HG02642 (cell line): ENCODE measurements around the gene TREM2.

Experiments used
- ATAC-seq: cut with Tn5 transposase; IDR thresholded peaks from one replicate; pipeline ENCODE4 v1.9.1; 2021; ENCODE audit warnings: mild to moderate bottlenecking; ENCODE audit not compliant: unreplicated experiment, poor library complexity

The TREM2 gene

DNA sequence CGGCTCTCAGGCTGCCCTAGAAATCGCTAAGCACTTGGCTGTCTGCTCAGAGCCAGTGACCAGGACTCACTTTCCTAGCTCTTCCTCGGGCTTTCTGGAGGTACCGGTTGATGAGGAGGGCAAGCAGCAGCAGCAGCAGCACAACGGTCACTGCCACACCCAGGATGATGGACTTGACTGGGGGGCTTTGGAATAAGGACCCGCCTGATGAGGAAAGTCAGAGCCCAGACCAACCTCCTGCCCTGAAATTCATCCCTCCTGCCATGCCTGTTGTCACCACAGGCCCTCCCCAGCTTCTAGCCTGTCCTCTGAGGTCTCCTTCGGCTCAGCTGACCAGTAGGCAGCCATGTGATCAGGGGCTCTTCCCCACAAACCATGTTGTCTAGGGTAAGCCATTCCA lies 21.8 kb upstream of the TREM2 start:
- no peak for ATAC-seq

DNA sequence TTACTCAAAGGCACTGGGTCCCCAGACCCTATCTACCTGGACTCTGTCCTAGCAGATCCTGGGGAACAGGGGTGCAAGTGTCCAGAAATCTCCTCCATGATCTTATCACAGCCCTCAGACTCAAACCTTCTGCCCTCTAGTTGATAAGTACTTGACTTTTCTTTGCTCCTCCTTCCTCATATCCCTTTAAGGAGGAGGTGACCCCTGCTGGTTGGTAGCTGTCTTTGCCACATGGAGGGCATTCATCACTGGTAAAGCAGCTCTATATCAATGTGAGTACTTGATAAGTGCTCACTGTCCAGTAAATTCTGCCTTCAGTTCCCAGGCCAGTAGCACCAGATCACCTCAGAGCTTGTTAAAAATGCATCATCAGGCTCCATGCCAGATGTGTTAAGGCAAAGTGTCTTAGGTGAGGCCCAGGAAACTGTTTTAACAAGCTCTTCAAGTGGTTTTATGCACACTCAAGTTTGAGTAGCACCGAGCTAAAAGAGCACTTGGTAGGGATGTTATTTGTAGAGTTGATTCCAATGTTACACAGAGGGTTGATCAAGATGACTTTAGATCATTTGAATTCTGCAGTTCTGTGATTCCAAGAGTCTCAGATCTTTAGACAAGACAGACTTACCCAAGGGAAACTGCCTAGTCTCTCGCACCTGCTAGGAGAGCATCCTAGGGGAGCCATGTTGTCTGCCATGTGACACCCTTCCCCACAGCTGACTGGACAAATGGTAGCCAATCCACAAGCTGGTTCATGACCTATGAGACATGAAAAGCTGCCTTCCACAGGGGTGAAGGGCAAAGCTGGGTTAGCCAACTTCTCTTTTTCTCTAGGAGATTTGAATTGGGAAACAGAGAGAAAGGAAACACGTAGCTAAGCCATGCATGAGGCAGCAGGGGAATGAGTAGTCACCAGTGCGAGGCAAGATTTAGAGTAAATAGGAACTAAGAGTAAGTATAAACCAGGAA lies 19.4 kb upstream of the TREM2 start:
- no peak for ATAC-seq

DNA sequence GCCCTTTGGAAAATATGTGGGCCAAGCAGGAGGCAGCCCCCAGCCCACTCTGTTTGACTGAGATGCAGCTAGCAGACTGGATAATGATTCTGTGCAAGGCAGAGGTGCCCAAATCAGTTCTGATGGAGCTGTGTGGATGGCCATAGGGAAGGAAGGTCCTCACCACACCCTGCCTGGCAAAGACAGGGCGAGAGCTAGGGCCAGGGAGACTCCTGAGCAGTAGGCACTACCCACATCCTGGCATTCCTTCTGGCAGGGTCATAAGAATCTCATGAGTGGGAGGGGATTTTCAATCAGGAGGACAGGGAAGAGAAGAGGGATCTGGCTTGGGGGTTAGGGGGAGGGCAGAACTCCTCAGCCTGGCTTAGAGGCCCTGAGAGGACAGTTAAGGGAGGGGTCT lies 18.6 kb upstream of the TREM2 start:
- ATAC-seq: no peak

DNA sequence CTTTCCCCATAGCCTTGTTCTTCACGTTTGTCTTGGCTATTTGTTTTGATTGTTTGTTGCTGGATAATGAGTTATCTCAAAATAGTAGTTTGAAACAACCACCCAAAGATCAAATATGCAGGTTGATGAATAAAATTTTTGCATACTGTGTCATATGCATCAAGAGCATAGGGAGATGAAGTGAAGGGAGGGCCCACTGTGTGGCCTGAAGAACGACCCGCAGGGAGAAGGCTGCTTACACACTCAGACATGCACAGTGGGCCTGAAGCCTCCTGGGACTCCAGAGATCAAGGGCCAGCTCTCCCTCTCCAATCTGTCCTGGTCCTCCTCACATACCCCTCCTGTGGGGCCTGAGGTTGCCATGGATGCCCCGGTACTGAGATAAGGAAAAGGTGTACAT lies 16.2 kb upstream of the TREM2 start:
- ATAC-seq: no peak

DNA sequence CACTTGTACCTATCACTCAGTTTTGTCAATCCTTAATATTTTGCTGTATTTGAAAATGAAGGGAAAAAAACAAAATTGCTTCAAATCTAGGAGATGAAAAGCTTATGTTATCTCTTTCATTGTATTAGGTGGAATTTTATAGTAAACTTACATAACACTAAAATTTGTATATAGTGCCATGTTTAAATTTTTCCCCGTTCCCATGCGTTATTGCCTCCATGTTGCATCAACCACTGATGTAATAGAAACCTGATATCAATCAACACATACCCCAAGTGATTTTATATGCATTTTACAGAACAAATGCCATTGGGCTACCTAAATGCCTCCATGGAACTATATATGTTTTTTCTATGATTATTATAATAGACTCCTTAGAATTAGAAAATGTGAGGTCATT lies 14.8 kb upstream of the TREM2 start:
- ATAC-seq: no peak

DNA sequence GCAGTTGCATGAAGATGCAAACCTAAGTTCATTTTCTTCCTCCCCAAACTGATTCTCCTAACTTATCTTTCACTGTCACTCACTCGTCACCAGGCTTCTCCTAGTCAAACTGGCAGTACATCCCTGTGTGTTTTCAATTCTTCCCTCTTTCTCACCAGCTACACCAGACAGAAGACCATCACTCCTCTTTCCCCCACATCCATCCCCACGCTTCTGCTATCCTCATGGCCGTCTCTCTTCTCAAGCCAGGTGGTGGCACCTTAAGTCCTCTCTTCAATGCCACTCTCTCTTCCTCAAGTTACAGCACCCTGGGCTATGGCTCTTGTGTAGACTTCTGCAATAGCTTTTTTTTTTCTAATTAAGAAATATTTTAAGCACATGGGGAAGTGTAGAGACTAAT lies 14.4 kb upstream of the TREM2 start:
- ATAC-seq: no peak

DNA sequence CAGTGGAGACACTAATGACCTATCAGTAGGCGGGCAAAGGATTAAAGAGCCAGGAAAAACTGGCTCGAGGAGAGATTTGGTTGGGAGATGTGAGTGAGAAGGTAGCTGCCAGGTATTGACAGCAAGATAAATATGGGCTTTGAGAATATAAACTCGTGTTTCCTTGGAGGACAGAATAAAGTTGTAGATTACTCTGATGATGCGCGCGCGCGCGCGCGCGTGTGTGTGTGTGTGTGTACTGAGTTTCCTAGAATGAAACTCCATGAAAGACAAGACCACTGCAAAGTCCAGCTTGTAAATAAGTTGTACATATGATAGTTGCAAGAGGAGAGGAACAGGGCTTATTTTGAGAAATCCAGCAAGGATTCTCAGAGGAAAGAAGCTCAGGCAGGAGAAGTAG lies 13.3 kb upstream of the TREM2 start:
- ATAC-seq: no peak

DNA sequence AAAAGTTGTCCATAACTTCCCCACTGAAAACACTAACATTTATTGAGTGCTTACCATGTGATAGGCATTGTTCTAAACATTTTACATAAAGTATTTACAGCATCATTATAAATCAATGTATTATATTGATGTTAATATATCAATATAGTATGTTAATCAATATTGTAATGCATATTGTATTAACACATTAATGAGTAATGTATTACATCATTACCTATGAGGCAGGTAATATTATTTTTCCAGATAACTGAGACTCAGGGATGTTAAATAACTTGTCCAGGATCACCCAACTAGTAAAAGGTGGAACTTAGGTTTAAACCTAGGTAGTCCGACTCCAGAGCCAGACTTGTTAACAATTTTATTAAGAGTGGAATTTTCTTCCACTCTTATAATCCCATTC lies 12.2 kb upstream of the TREM2 start:
- no peak for ATAC-seq

DNA sequence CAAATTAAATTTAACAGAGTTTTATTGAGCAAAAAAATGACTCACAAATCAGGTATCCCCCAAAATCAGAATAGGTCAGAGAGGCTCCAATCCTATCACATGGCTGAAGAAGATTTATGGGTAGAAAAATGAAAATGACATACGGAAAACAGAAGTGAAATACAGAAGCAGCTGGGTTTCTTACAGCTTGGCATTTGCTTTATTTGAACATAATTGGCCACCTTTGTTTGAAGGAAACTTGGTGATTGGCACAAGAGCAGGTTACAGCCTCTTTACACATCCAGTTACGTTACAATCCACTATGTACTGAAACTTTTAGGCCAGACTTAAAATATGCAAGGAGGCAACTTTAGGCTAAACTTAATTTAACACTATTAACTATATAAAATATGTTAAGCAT lies 11.7 kb upstream of the TREM2 start:
- no peak for ATAC-seq

DNA sequence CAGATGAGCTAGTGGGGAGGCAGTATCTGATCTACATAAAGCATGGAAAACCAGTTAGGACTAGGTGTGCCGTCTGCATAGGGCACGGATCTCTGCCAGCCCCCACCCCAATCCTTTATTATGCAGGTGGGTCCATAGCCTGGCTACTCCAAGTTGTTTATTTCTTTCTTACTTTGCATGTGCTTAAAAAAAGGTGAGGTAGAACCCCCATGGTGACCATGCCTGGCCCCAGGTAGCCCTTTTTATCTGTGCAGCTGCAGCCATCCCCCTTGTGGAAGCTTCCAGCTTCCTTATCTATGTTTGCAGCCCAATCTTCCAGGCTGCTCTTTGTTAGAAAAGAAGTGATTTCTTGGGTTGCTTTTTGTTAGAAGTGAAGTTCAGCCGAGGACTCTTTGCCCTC lies 9.0 kb upstream of the TREM2 start:
- no peak for ATAC-seq

DNA sequence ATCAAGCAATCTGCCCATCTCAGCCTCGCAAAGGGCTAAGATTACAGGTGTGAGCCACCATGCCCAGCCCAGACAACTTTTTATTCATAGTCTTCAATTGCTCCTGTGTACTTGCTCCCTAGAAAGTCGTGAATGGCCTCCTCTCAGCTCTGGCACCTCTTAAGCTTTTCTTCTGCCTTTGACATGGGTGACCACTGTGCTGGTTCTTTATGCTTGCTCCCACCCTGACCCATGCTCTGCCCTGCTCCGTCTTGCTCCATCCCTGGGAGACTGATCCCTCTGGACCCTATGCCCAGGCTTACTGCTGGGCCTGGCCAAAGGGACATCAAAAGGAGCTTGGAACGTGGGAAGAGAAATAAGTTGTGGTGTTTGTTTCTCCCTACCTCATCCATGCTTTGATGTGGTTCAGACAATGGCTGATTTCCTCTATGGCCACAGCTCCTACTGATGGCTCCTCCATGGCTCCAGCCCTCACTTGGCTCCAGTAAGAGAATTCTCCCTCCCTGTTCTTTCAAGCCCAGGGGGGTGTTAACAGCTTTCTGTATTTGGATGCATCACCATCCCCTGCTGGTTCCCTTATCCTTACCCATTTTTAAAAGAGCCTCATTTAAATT lies 7.7 kb upstream of the TREM2 start:
- no peak for ATAC-seq

DNA sequence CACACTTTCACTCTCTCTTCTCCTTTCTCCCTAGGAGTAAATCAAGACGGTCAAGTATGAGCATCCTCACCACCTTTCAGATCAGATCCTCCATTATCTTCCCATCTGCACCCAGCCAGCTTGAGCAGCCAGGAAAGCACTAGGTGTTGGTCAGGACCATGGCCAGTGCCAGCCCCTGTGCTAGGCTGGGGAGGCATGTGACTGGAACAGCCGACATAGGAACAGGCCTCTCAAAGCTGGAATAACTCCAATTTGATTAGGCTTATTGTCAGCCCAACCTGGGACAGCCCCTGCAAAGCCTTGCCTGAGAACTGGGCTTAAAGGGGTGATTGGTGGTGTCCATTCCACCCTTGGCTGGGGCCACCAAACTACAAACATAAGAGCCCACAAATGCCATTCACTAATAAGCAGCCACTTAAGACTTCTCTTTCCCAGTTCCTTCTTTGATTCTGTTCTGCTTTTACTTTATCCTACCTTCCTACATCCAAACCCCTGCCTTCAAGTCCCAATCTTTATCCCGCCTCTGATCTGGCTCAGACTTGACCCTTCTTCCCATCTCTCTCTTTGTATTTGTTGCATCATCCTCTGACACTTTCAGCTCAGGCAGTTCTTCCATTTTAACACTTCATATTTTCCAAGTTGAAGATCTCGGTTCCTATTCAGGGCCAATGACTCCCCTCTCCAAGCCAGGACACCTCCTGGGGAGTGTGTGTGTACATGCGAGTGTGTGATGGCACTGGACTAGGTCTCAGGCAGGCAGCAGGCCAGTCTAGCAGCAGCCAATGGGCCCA lies 4.5 kb upstream of the TREM2 start:
- no peak for ATAC-seq

DNA sequence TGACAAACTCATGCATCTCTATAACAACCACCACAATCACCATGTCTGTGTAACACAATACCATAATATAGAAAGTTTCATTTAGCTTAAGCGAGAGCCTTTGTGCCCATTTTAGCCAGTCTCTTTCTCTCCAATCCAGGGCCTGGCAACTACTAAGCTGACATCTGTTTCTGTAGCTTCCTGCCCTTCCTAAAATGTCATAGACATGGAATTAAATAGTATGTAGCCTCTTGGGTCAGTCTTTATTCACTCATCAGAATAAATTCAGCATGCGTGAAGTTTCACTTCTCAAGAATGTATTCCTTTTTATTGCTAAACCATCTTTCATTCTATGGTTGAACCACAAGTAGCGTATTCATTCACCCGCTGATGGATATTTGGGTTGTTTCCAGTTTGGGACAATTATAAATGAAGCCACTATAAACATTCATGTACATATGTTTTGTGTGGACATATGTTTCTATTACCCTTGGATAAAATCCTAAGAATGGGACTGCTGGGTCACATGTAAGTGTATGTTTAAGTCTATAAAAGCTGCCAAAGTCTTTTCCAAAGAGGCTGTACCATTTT lies 1.7 kb upstream of the TREM2 start:
- ATAC-seq: no peak

DNA sequence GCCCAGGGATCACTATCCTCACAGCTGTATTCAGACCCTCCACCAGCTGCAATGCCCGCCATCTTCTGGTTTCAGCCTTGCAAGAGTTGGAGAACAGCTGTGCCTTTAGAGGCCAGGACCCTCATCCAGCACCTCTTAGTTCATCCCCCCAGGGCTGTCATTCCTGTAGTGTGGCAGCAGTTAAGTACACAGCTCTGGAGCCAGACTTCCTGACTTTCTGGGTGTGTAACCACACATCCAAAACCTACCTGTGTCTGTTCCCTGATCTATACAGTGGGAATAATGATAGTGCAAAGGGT lies 452 bp upstream of the TREM2 start:
- no peak for ATAC-seq

DNA sequence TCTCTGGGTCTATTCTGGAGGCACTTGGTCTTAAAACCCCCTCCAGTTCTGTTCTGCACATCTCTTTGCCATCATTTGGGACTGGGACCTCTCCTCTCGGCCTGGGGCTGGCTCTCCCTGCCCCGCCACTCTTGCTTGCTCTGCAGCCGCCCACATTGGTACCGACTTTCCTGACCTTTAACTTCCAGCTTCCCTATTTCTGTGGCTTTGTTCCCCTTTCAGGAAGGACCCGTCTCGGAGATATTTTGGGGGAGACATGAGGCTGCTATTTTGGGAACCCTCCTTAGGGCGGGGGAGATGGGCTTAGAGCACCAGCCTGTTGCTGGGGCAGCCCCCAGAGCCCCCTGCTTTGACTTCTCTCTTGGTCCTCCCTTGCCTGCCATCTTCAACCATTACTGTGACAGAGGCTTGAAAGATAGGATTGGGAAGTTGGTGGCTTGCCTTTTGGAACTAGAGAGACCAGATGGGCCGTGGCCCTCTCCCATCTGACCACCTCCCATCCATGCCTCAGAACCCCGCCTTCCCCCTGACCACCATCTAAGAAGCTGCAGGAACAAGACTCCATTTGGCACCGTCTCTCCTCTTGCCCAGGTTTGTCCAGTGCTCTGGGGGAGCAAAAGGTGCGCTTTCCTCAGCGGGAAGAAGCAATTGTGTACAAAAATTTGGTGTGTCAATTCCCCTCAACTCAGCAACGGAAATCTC lies 914 bp downstream of the TREM2 start:
- no peak for ATAC-seq

DNA sequence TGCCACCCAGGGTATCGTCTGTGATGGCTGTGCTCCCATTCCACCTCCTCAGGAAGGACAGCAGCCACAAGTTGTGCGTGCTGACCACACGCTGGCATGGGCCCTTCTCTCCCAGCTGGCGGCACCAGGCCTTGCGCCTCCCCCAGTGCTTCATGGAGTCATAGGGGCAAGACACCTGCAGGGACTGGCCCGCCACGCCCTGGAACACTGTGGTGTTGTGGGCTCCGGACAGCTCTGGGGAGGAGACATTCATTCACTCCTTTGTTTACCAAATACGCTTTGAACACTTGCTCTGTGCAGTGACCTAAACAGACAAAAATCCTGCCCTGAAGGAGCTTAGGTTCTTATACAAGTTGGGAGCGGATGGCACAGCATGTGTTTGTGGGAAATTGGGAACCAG lies 1.5 kb downstream of the TREM2 start:
- ATAC-seq: no peak

DNA sequence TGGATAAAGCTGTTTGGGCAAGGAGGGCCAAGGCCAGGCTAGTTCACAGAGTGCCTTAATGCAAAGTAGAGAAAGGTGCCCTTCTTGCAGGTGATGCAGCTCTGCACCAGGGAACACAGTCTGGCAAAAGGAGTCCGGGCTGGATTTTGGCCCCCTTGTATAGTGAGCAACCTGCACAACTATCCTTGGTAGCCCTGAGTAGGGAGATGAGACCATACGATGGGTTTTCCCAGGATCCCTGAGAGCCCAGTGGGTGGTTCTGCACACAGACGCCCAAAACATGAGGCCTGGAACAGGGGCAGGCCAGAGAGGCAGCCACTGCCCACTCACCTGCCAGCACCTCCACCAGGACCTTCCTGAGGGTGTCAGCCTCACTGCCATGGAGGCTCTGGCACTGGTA lies 2.0 kb downstream of the TREM2 start:
- ATAC-seq: no peak

DNA sequence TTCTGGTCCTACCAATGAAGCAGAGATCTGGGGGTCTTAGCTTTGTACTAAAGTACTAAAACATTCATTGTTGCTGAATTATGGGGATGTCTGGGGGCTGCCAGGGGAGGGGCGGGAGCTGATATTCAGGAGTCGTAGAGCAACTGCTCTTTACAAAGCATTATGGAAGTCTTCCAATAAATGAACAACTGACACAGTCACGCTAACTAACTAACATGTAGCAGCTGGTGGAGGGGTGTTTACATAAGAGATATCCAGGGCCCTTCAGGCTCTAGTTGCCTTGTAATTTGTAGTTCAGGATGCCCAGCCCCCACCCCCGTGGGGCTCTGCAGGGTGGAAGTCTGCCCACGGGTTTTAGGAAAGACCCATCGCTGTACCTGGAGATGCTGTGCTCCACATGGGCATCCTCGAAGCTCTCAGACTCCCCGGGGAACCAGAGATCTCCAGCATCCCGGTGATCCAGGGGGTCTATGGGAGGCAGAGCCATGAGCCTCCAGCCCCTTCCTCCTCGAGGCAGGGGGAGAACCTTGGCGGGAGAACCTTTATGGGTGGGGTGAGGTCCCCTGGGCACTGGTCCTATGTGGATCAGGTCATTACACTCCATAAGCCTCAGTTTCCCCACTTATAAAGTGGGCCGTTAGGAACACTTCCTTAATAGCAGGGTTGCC lies 3.4 kb downstream of the TREM2 start:
- ATAC-seq: no peak

DNA sequence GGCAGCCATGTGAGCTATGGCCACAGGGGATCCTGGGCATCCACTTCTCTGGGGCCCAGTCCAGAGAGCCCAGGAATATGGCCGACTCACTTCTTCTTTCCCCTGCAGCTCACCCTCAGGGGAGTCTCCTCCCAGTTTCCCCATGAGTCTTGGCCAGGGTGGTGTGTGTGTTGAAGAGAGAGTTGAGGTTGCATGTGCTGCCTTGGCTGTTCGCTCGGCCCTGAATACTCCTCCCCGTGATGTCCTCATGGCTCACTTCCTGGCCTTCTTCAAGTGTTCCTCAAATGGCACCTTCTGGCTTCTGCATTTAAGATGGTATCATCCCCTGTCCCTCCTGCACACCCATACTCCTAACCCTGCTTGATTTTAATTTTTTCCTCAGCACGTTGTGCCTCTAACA lies 5.6 kb downstream of the TREM2 start:
- ATAC-seq: no peak

DNA sequence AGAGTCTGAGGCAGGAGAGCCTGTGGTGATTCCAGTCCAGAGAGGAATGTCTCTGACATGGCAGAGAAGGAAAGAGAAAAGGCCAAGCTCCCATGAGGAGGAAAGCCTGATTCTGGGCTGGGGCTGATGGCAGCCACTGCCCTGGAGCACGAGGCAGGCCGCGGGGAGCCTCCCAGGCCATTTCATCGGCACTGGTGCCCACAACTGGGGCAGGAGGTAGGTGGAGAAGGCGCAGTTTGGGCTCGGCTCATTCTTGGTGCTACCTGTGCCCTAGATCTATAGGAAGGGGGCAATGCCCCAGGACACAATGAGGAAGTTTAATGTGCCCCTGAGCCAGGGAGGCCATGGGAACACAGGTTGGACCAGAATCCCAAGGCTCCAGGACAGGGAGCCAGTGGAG lies 6.1 kb downstream of the TREM2 start:
- ATAC-seq: no peak
